ENCODE data around the gene NCMAP. TPM values are rescaled to one million over a fixed set of nuclear protein-coding genes. Genes with fewer than 3 reads are reported as not detected.
A peak's percentile ranks its signal among the peaks of the same experiment; 100 is the strongest.

NCMAP gene
- polyA plus RNA-seq, 2 of the 4 experiments (the other 2 are of a cell fraction): 0.13 to 1.7 TPM

DNA sequence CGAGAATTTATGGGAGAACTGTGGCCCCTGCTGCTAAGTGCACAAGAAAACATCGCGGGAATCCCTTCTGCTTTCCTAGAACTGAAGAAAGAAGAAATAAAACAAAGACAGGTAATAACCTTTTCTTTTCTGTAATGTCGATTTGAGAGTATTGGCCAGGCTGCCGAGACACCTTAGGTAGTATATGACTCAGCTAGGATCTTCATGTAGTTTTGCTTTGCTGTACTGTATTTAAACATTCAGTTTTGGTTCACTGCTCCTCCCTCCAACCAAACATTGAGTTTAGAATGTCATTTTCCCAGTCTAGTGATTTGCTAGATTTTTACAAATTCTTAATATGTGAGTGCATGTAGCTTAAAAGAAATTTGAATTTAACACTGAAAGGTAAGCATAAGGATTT is 93.0 kb downstream of the NCMAP start:
- Histone ChIP-seq H3K4me2 (no peak overlapping the region), H3K4me3 (no peak overlapping the region), H3K9me3 (no peaks in the 10 kb centered on the region), H3K27ac (no peak overlapping the region), H3K4me1 (peaks cover 12% of the 10 kb centered on the region; the same call in 2 of the 3 replicates)
- WGBS (ENCODE audit: missing lambda C conversion rate): 87% methylated on average over 5 of the region's 5 CpGs
- ChIA-PET CTCF (no interaction called here), POLR2A (no interaction called here)
- DNase-seq (ENCODE audit: low read depth in 1 of 2, low spot score in 1 of 2): no peak
- no peak for ATAC-seq
- TF ChIP-seq SREBF2 (IDR thresholded peaks at IDR 0.05): no peak
- TF ChIP-seq, protein P1, sequence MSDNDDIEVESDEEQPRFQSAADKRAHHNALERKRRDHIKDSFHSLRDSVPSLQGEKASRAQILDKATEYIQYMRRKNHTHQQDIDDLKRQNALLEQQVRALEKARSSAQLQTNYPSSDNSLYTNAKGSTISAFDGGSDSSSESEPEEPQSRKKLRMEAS (IDR thresholded peaks at IDR 0.05): no peak
- no peak for TF ChIP-seq HOXB13 (CRISPR knock-in tag; IDR thresholded peaks at IDR 0.05; ENCODE audit: low read depth)
- TF ChIP-seq EP300 (IDR thresholded peaks at IDR 0.05): no peak
- FAIRE-seq: no peak

DNA sequence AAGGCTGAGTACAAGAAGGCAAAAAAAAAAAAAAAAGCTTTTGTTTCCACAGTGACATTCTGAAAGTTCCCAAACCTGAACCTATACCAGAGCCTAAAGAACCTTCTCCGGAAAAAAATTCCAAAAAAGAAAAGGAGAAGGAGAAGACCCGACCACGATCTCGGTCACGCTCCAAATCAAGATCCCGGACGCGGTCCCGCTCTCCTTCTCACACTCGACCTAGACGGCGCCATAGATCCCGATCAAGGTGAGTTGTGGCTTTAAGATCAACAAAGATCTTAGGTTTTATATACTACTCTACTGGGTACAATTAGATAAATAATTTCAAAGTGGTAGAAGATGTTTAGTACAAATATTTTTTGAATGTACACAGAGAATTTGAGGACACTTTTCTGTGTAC is 96.5 kb downstream of the NCMAP start:
- DNase-seq (ENCODE audit: low read depth in 1 of 2, low spot score in 1 of 2): no peak
- Histone ChIP-seq H3K4me2 (no peak overlapping the region), H3K4me1 (peaks cover 15% of the 10 kb centered on the region; the same call in 2 of the 3 replicates), H3K27ac (no peak overlapping the region), H3K4me3 (no peak overlapping the region), H3K9me3 (no peaks in the 10 kb centered on the region)
- ChIA-PET POLR2A (interaction anchor here (0.7 kb wide), 1 partner anchor 453 kb away, joined by 7 read pairs; no protein-coding TSS in a partner anchor), CTCF (no interaction called here)
- 90% methylated on average over 13 of the region's 13 CpGs for WGBS (ENCODE audit: missing lambda C conversion rate)
- FAIRE-seq: no peak
- TF ChIP-seq POLR2A (IDR thresholded peaks at IDR 0.05; ENCODE audit: low read length): no peak
- no peak for TF ChIP-seq RARB (CRISPR knock-in tag; IDR thresholded peaks at IDR 0.05)
- no peak for TF ChIP-seq POLR2AphosphoS2 (conservative IDR thresholded peaks at IDR 0.05; ENCODE audit: low read length)
- no peak for TF ChIP-seq FOSB (CRISPR knock-in tag; IDR thresholded peaks at IDR 0.05)
- no peak for TF ChIP-seq ZFP36 (IDR thresholded peaks at IDR 0.05; ENCODE audit: borderline replicate concordance, partially characterized antibody)
- no peak for TF ChIP-seq JUNB (IDR thresholded peaks at IDR 0.05)
- no peak for ATAC-seq

DNA sequence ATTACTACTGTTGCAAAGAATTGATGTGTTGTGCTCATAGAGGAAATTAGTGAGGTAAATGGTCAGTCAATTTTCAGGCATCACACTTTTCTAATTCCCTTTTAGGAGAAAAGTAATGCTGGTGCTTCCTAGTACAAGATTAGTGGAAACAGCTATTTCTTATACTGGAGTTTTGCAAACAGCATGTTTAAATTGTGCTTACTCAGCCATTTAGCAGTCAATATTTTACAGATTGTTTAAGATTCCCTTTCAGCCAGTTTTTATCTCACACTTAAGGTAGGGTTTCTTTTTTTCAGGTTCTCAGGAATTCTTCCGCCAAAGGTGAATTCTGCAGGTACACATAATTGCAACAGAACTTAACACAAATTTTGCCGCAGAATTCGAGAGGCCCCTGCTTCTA is 98.1 kb downstream of the NCMAP start:
- Histone ChIP-seq H3K9me3 (no peaks in the 10 kb centered on the region), H3K4me2 (no peak overlapping the region), H3K4me1 (peaks cover 21% of the 10 kb centered on the region), H3K27ac (no peak overlapping the region), H3K4me3 (no peak overlapping the region)
- 97% methylated on average over 3 of the region's 3 CpGs for WGBS (ENCODE audit: missing lambda C conversion rate)
- FAIRE-seq (no peak), ATAC-seq (no peak), DNase-seq (ENCODE audit: low read depth in 1 of 2, low spot score in 1 of 2) (no peak)
- POLR2A ChIA-PET: no interaction called here
- TF ChIP-seq ZFP36 (IDR thresholded peaks at IDR 0.05; ENCODE audit: borderline replicate concordance, partially characterized antibody): no peak
- TF ChIP-seq MAFK (IDR thresholded peaks at IDR 0.05; ENCODE audit: partially characterized antibody): peak; percentile 89
- TF ChIP-seq, protein P1 (IDR thresholded peaks at IDR 0.05): no peak
- CTCF ChIA-PET: interaction anchor here (0.7 to 1.5 kb wide), 3 partner anchors 11 to 149 kb away, joined by 3 to 4 read pairs (median 3); partner anchors contain the start of gene SRRM1

DNA sequence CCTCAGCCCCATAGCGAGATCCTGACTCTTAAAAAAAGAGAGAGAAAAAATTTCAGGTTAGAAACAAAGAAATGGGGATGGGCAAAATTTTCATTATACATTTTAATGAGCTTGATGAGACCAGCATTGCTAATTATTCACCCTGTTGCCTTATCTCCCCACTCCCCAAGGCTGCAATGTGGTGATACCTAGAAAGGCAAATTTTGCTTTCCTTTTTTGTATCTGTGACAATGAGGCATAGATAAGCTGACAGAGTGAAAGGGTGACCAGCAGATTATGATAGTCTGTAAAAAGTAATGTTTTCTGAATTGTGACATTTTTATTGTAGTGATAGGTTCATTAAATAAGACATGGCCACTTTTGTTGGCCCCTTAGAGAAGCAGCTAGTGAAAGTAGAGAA is 100.2 kb downstream of the NCMAP start:
- Histone ChIP-seq H3K4me2 (no peak overlapping the region), H3K9me3 (no peaks in the 10 kb centered on the region), H3K4me1 (peaks cover 32% of the 10 kb centered on the region), H3K27ac (no peak overlapping the region), H3K4me3 (no peak overlapping the region)
- ChIA-PET POLR2A (no interaction called here), CTCF (interaction anchor here (1.1 to 1.5 kb wide), 2 partner anchors 21 to 174 kb away, joined by 3 to 4 read pairs; no protein-coding TSS in a partner anchor)
- 96% methylated on average over 1 of the region's 1 CpG for WGBS (ENCODE audit: missing lambda C conversion rate)
- DNase-seq (ENCODE audit: low read depth in 1 of 2, low spot score in 1 of 2) (no peak), ATAC-seq (no peak), FAIRE-seq (no peak)
- TF ChIP-seq CHD4 (IDR thresholded peaks at IDR 0.05; ENCODE audit: borderline replicate concordance) (no peak), JUNB (IDR thresholded peaks at IDR 0.05) (no peak), HEYL (CRISPR knock-in tag; IDR thresholded peaks at IDR 0.05) (no peak), HOXA7 (CRISPR knock-in tag; IDR thresholded peaks at IDR 0.05) (no peak), EHMT2 (IDR thresholded peaks at IDR 0.05; ENCODE audit: low read depth) (no peak), CBX2 (IDR thresholded peaks at IDR 0.05; ENCODE audit: borderline replicate concordance, low read depth) (no peak), HDAC2 (IDR thresholded peaks at IDR 0.05) (no peak), CEBPB (IDR thresholded peaks at IDR 0.05) (no peak), NFE2L2 (conservative IDR thresholded peaks at IDR 0.05; ENCODE audit: low read length) (no peak), JUN (IDR thresholded peaks at IDR 0.05) (no peak), KDM1A (IDR thresholded peaks at IDR 0.05; ENCODE audit: low read depth) (no peak), ZSCAN20 (CRISPR knock-in tag; IDR thresholded peaks at IDR 0.05) (no peak), RAD21 (conservative IDR thresholded peaks at IDR 0.05 in 1 of 2, IDR thresholded peaks at IDR 0.05 in 1 of 2) (no peak), POLR2A (IDR thresholded peaks at IDR 0.05; ENCODE audit: low read length) (no peak)
- TF ChIP-seq, protein P2, sequence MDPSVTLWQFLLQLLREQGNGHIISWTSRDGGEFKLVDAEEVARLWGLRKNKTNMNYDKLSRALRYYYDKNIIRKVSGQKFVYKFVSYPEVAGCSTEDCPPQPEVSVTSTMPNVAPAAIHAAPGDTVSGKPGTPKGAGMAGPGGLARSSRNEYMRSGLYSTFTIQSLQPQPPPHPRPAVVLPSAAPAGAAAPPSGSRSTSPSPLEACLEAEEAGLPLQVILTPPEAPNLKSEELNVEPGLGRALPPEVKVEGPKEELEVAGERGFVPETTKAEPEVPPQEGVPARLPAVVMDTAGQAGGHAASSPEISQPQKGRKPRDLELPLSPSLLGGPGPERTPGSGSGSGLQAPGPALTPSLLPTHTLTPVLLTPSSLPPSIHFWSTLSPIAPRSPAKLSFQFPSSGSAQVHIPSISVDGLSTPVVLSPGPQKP (IDR thresholded peaks at IDR 0.05; ENCODE audit: low read depth, low read length): no peak
- TF ChIP-seq, protein P3, sequence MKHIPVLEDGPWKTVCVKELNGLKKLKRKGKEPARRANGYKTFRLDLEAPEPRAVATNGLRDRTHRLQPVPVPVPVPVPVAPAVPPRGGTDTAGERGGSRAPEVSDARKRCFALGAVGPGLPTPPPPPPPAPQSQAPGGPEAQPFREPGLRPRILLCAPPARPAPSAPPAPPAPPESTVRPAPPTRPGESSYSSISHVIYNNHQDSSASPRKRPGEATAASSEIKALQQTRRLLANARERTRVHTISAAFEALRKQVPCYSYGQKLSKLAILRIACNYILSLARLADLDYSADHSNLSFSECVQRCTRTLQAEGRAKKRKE (CRISPR knock-in tag; IDR thresholded peaks at IDR 0.05; ENCODE audit: low read depth): no peak
- TF ChIP-seq, protein P4, sequence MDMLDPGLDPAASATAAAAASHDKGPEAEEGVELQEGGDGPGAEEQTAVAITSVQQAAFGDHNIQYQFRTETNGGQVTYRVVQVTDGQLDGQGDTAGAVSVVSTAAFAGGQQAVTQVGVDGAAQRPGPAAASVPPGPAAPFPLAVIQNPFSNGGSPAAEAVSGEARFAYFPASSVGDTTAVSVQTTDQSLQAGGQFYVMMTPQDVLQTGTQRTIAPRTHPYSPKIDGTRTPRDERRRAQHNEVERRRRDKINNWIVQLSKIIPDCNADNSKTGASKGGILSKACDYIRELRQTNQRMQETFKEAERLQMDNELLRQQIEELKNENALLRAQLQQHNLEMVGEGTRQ (IDR thresholded peaks at IDR 0.05): no peak
- TF ChIP-seq, protein P5, sequence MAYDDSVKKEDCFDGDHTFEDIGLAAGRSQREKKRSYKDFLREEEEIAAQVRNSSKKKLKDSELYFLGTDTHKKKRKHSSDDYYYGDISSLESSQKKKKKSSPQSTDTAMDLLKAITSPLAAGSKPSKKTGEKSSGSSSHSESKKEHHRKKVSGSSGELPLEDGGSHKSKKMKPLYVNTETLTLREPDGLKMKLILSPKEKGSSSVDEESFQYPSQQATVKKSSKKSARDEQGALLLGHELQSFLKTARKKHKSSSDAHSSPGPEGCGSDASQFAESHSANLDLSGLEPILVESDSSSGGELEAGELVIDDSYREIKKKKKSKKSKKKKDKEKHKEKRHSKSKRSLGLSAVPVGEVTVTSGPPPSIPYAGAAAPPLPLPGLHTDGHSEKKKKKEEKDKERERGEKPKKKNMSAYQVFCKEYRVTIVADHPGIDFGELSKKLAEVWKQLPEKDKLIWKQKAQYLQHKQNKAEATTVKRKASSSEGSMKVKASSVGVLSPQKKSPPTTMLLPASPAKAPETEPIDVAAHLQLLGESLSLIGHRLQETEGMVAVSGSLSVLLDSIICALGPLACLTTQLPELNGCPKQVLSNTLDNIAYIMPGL (CRISPR knock-in tag; IDR thresholded peaks at IDR 0.05; ENCODE audit: borderline replicate concordance): no peak

Data from A549 (cell line).